GM12892 (cell line): ENCODE results near the gene SGSH.
"Not testable (repeated sequence)": the region's sequence is repeated elsewhere in the genome, so short reads cannot be mapped to it uniquely, and the experiment has no call there.

Source experiments
- DNase-seq: peaks from one replicate; pipeline ENCODE4 v3.0.0; 2011; ENCODE audit not compliant: insufficient read length
- FAIRE-seq: peaks from 2 replicates; lab custom pipeline; 2011; peaks lifted over from hg19 to GRCh38; lab: Jason Lieb, UNC
- POLR2A ChIP-seq: IDR thresholded peaks from 2 replicates; pipeline ENCODE4 v1.6.1; 2011; ENCODE audit warnings: low read depth, low read length, control low read depth
- POLR2AphosphoS5 ChIP-seq: IDR thresholded peaks from 2 replicates; pipeline ENCODE4 v1.6.1; 2011; ENCODE audit warnings: low read depth, low read length, control low read depth
- TAF1 ChIP-seq: IDR thresholded peaks from 2 replicates; pipeline ENCODE4 v1.6.1; 2011; ENCODE audit warnings: low read depth, mild to moderate bottlenecking, control low read depth, low read length, borderline replicate concordance

The SGSH gene

DNA sequence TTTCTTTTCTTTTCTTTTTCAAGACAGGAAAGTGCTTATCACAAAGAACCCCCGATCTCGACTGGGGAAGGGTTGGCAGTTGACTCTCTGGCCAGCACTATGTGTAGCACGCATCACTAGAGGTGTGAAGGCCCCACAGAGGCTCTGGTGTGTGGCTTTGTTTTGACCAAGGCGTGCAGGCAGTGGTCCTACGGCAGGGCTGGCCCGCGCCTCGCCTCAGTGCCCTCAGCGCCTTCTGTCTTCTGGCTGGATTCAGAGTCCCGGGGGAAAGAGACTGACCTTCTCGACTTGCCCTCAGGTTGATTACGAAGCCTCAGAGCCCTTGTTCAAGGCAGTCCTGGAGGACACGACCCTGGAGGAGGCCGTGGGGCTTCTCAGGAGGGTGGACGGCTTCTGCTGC, 18.7 kb downstream of the SGSH start:
- DNase-seq (no peak), FAIRE-seq (no peak)
- TF ChIP-seq POLR2A (no peak), TAF1 (no peak), POLR2AphosphoS5 (no peak)

DNA sequence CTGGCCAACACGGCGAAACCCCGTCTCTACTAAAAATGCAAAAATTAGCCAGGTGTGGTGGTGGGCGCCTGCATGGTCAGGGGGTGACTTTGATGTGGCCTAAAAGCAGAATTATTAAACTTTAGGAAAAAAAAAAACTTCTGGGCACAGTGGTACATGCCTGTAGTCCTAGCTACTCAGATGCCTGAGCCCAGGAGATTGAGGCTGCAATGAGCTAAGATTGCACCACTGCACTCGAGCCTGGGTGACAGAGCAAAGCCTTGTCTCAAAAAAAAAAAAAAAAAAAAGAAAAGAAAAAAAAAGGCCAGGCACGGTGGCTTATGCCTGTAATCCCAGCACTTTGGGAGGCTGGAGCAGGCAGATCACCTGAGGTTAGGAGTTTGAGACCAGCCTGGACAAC, 20.8 kb downstream of the SGSH start:
- not testable (repeated sequence) for DNase-seq, FAIRE-seq

DNA sequence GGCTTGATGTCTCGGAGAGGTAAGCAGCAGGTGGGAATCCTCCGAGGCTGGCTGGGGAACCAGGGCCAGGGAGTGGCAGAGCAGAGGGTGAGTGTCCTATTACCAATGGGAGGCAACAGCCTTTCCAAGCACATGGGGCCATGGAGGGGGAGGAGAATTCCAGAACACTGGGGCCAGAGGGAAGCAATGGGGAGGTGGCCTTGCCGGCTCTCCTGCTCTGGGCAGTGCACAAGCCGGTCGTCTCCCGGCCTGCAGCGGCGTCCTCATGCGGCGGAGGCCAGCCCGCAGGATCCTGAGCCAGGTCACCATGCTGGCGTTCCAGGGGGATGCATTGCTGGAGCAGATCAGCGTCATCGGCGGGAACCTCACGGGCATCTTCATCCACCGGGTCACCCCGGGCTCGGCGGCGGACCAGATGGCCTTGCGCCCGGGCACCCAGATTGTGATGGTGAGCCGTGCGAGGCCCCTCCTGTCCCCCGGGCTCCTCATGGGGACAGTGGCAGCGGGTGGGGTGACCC, 21.9 kb downstream of the SGSH start:
- no peak for TF ChIP-seq TAF1
- no peak for TF ChIP-seq POLR2A
- TF ChIP-seq POLR2AphosphoS5: no peak
- DNase-seq: no peak
- FAIRE-seq: no peak

DNA sequence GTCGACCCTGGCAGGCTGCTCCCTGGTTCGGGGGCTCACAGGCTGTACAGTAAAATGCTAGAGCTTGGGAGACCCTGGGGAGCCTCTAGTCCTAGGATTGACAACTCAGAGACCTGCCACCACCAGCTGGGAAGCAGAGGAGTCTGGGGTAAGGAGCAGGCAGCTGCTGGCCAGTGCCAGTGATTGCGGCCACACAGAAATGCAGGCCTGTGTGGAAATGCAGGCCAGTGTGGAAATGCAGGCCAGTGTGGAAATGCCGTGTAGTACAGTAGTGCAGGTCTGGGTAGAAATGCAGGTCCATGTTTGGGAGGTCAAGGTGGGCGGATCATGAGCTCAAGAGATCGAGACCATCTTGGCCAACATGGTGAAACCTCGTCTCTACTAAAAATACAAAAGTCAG, 23.5 kb downstream of the SGSH start:
- DNase-seq (no peak), FAIRE-seq (no peak)
- TF ChIP-seq POLR2A: no peak
- TF ChIP-seq POLR2AphosphoS5: no peak
- TF ChIP-seq TAF1: no peak

DNA sequence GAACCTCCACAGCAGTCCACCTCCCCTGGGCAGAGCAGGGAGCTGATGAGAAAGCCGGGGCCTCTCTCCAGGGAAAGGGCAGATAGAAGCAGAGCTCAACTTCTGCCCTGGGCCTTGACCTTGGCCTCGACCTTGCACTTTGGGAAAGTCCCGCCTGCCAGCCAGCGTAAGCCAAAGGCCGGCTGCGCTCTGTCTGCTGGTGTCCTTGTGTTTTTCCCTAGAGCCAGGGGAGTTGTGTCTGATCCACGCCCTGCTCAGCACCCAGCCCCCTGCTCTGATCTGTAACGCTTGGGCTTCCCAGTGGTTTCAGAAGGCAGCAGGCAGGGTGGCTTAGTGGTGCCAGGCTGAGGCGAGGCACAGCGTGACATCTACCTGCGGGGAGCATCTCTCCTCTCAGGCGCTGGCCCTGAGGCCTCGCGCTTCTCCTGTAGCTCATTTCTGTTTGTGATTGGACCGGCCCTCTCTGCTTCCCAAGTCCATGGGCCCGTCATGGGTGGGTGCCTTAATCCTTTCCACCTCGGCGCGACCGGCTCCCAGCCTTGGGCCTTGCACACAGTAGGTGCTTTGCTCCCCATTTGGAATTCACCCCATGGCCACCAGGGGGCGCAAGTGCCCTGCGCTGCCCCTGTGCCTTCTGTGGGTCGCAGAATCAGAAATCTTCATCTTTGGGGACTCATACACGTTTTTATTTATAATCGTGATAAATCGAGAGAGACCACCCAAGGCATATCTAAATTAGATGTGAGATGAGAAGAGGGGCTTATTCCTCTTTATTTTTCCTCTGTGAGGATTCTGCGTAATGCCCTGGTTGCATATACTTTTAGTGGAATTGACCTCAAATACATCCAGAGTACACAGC, 24.2 kb downstream of the SGSH start:
- DNase-seq (peak; percentile 54), FAIRE-seq (no peak)
- TF ChIP-seq POLR2AphosphoS5 (no peak), TAF1 (no peak), POLR2A (no peak)

DNA sequence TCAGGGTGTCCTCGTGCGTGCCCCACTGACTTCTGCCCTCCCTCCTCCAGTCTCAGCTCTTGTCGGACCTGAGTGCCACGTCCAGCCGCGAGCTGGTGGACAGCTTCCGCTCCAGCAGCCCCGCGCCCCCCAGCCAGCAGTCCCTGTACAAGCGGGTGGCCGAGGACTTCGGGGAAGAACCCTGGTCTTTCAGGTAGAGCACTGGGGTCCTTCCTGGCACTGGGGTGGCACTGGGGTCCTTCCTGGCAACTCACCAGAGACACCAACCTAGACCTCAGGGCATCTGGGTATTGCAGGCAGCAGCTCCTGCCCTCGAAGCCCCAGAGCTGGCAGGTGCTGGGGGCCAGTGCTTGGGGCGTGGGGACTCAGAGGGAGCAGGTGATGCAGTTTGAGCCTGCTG, 25.0 kb downstream of the SGSH start:
- DNase-seq (no peak), FAIRE-seq (no peak)
- no peak for TF ChIP-seq POLR2A
- no peak for TF ChIP-seq TAF1
- TF ChIP-seq POLR2AphosphoS5: no peak

DNA sequence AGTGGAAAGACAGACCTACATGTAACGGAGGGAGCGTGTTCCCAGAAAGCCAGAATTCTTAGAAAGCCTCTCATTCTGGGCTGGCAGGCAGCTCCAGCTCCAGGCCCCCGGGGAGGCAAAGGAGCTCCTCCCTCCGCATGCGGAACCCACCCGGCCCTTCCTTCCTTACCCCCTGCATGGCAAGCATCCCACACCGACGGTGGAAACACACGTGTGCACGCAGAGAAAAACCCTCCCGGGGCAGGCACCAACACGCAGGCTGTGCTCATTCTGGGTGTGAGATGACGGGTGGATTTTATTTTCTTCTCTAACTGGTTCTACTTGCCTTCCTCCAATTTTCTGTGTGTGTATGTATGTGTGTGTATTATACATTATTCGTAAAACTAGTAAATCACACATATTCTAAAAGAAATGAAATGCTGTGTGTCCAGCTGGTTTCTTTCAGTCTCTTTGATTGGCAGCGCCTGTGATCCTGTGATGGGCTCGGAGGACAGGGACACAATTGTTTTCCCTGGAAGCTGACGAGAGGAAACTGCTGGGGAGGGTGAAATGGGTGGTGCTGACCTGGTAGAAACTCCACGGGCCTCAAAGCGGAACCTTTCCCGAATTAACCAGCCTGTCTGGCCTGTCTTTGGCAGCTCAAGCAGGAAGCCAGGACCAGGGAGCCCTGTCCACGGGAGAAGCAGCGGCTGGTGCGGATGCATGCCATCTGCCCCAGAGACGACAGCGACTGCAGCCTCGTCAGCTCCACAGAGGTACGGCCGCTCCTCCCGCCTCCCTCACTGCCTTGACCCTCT, 28.1 kb downstream of the SGSH start:
- no peak for DNase-seq
- TF ChIP-seq TAF1: no peak
- no peak for TF ChIP-seq POLR2AphosphoS5
- TF ChIP-seq POLR2A: no peak
- FAIRE-seq: no peak

DNA sequence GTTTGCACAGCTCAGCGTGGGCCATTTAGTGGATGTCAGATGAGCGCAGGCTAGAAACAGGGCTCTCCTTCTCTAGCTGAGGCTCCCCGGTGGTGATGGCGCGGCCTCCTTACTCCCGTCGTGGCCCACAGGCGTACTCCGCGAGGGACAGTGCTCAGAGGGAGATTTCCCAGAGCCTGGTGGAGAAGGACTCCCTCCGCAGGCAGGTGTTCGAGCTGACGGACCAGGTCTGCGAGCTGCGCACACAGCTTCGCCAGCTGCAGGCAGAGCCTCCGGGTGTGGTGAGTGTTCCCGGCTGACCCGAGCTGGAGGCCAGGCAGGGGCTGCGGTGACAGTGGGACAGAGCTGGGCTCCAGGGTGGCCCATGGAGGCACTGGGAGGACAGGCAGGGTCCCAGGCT, 28.9 kb downstream of the SGSH start:
- TF ChIP-seq POLR2AphosphoS5 (no peak), TAF1 (no peak), POLR2A (no peak)
- DNase-seq: no peak
- FAIRE-seq: no peak

DNA sequence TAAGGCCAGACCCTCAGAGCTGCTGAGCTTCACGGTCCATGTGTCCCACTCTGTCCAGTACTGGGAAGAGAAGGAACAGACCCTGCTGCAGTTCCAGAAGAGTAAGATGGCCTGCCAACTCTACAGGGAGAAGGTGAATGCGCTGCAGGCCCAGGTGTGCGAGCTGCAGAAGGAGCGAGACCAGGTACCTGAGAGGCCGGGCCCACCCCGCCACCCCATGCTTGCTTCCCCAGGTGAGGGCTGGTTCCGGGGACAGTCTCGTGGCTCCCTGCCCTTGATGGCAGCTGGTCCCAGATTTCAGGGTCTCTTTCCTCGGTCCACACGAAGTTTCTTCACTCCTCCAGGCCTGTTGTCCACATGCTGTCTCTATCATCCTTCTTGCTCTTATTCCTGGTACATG, 29.4 kb downstream of the SGSH start:
- TF ChIP-seq TAF1 (no peak), POLR2AphosphoS5 (no peak), POLR2A (no peak)
- no peak for FAIRE-seq
- DNase-seq: no peak

DNA sequence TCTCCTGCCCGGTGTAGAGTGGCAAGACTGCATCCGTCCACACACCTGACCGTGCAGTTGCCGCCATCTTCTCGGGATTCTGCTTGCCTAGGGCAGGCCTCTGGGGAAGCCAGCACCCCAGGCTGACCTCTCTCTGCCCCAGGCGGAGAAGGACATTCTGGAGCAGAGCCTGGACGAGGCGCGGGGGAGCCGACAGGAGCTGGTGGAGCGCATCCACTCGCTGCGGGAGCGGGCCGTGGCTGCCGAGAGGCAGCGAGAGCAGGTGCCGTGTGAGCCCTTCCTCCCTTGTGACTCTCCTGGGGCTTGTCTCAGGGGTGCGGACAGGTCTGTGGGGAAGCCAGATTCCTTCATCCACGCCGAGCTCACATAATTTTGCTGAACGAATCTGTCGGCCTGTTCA, 30.5 kb downstream of the SGSH start:
- no peak for TF ChIP-seq POLR2A
- no peak for TF ChIP-seq TAF1
- no peak for TF ChIP-seq POLR2AphosphoS5
- DNase-seq (no peak), FAIRE-seq (no peak)

DNA sequence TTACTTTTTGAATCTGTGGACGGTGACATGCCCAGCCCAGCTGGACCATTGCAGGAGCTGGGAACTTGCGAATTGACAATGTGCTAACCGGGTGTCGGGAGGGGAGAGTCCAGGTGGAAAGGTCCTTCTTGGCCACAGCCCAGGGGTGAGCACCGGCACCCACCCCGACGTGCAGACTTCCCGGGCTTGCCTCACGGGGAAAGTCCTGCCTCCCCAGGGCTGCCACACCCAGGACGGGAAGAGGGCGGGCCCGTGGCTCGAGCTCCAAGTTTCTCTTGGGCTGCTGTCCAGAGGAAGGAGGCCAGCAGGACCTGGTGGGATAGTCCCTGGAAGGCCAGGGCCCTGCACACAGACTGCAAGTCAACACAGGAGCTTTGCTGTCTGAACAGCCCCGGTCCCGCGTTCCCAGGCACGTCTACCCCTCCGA, 32.6 kb downstream of the SGSH start:
- TF ChIP-seq POLR2A (no peak), TAF1 (no peak), POLR2AphosphoS5 (no peak)
- DNase-seq: no peak
- no peak for FAIRE-seq
